T-cell (primary cell): ENCODE results near the gene APBB2. TPM values are rescaled to one million over a fixed set of nuclear protein-coding genes. Genes with fewer than 3 reads are reported as not detected.

Source experiments
- ATAC-seq, 4 experiments: fragments of 200-7000 bp in 3 of 4; fragments of 150-1000 bp in 1 of 4; cut with Tn5 transposase; replicated peaks in 1 of 4; 1 replicate in 3 of 4; 2 replicates in 1 of 4; pipeline ENCODE4 v1.10.0; 2021; ENCODE audit warnings: moderate library complexity in 3 of 4, mild to moderate bottlenecking in 2 of 4, moderate number of reproducible peaks in 1 of 4
- CTCF ChIA-PET, 2 donors: fragments of 300-600 bp; sonication (Branson Sonifier 250); formaldehyde crosslinking; loops; one replicate each; lab custom pipeline; 2022; ENCODE audit warnings: antibody characterized with exemption in 2 of 2; lab: Charles Lee
- POLR2A ChIA-PET, 2 donors: fragments of 300-600 bp; sonication (Branson Sonifier 250); formaldehyde crosslinking; loops; one replicate each; lab custom pipeline; 2022; ENCODE audit warnings: antibody characterized with exemption in 2 of 2; lab: Charles Lee
- DNase-seq, 35 experiments: peaks; one replicate each; pipeline versions ENCODE4 v3.0.0 to v3.0.0-alpha.2; 2013 to 2023
- H3K27ac ChIP-seq: one replicate; pipeline ENCODE4 v1.5.1; 2013; ENCODE audit warnings: low read length
- H3K27me3 ChIP-seq, 2 experiments: replicated peaks in 1 of 2; 1 replicate in 1 of 2; 2 replicates in 1 of 2; pipeline versions ENCODE4 v1.6.1 to v1.7.0; 2013; ENCODE audit warnings: low read length in 1 of 2, mixed read lengths in 1 of 2; ENCODE audit not compliant: control insufficient read depth in 2 of 2, insufficient read depth in 2 of 2; ENCODE audit errors: extremely low read depth in 1 of 2
- H3K36me3 ChIP-seq, 2 donors: 1 replicate in 1 of 2; 2 replicates in 1 of 2; pipeline versions ENCODE4 v1.6.1 to v1.7.0; 2013; ENCODE audit warnings: low read length in 1 of 2; ENCODE audit not compliant: control insufficient read depth in 2 of 2, insufficient read depth in 1 of 2; ENCODE audit errors: extremely low read depth in 1 of 2
- H3K4me1 ChIP-seq, 2 experiments: 1 replicate in 1 of 2; 2 replicates in 1 of 2; pipeline versions ENCODE4 v1.6.1 to v1.7.0; 2013; ENCODE audit warnings: low read length in 2 of 2, mixed read lengths in 1 of 2; ENCODE audit not compliant: insufficient read depth in 2 of 2, control insufficient read depth in 1 of 2; ENCODE audit errors: extremely low read depth in 1 of 2
- H3K4me3 ChIP-seq, 2 donors: 1 replicate in 1 of 2; 2 replicates in 1 of 2; pipeline versions ENCODE4 v1.5.1 to v1.7.0; 2013; ENCODE audit warnings: mild to moderate bottlenecking in 2 of 2, low read length in 1 of 2, moderate library complexity in 1 of 2; ENCODE audit not compliant: control insufficient read depth in 1 of 2; ENCODE audit errors: extremely low read depth in 1 of 2
- H3K9me3 ChIP-seq: 2 replicates; pipeline ENCODE4 v1.7.0; 2013
- H3K27ac Mint-ChIP-seq, 2 donors: one replicate each; pipeline ENCODE4 v1.8.0; 2020 to 2021; ENCODE audit warnings: mild to moderate bottlenecking in 2 of 2, mixed read lengths in 2 of 2
- H3K27me3 Mint-ChIP-seq, 2 donors: one replicate each; pipeline ENCODE4 v1.8.0; 2021 to 2022; ENCODE audit warnings: mixed read lengths in 2 of 2
- H3K36me3 Mint-ChIP-seq: one replicate; pipeline ENCODE4 v1.8.0; 2021; ENCODE audit warnings: mixed read lengths
- H3K4me1 Mint-ChIP-seq, 3 donors: one replicate each; pipeline ENCODE4 v1.8.0; 2020 to 2022; ENCODE audit warnings: mixed read lengths in 3 of 3, mild to moderate bottlenecking in 1 of 3
- H3K4me3 Mint-ChIP-seq, 3 donors: one replicate each; pipeline ENCODE4 v1.8.0; 2020 to 2022; ENCODE audit warnings: mild to moderate bottlenecking in 3 of 3, mixed read lengths in 3 of 3, moderate library complexity in 3 of 3
- H3K9me3 Mint-ChIP-seq, 3 donors: one replicate each; pipeline ENCODE4 v1.8.0; 2020 to 2022; ENCODE audit warnings: mixed read lengths in 3 of 3
- WGBS: methylation state at CpG from one replicate; pipeline ENCODE4 v1.1.5; 2013; ENCODE audit warnings: missing lambda C conversion rate; ENCODE audit not compliant: insufficient coverage; 5-methylcytosine and 5-hydroxymethylcytosine counted together
- total RNA-seq, 35 experiments: library from RNA in 6 of 35; stranded (reverse) in 6 of 35; fragments of 120-200 nt in 1 of 35; gene quantifications; one replicate each; pipeline versions ENCODE4 v1.2.1 to v1.2.4 and lab custom pipeline; 2013 to 2026

Gene APBB2
- total RNA-seq, 5 donors from 2014 or later (not counting 1 experiment from before 2014, with no cell fraction given): 0.23 to 1.6 (median 0.70) TPM

DNA sequence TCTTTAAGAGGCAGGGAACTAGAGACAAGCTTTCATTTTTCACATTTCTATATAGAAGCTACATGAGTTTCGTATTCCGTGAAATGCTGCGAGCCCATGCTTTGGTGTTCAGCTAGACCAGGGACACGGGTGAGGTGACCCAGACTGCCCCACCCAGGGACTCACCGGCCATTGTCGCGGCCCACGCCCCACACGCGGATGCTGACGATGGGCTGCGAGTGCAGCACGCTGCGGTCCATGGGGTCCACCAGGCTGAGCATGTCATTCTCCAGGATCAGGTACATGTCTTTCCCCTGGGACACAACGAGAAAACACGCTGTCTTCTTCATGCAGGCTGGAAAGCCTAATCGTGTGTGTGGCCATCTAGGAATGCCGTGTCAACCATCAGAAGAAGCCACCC, 324.1 kb downstream of the APBB2 start:
- H3K27ac Mint-ChIP-seq: no peak overlapping the region
- ChIA-PET CTCF (no interaction called here), POLR2A (no interaction called here)
- peaks cover 0 to 4% of the 10 kb centered on the region in 2 experiments for H3K27me3 ChIP-seq
- WGBS: 89% methylated on average over 18 of the region's 18 CpGs
- no peak for DNase-seq
- no peak for ATAC-seq
- H3K4me3 ChIP-seq: no peak overlapping the region
- no peak overlapping the region for H3K27ac ChIP-seq
- H3K4me3 Mint-ChIP-seq: no peak overlapping the region
- no peaks in the 10 kb centered on the region for H3K4me1 Mint-ChIP-seq
- no peaks in the 10 kb centered on the region for H3K9me3 Mint-ChIP-seq
- H3K9me3 ChIP-seq: no peaks in the 10 kb centered on the region
- H3K36me3 ChIP-seq: no peaks in the 10 kb centered on the region
- peaks cover 0 to 5% of the 10 kb centered on the region in 2 donors for H3K27me3 Mint-ChIP-seq
- no peaks in the 10 kb centered on the region for H3K4me1 ChIP-seq
- no peaks in the 10 kb centered on the region for H3K36me3 Mint-ChIP-seq

GRCh38 chr4:40888933-40889332, 325.4 kb downstream of the APBB2 start:
- H3K36me3 ChIP-seq: no peaks in the 10 kb centered on the region
- H3K36me3 Mint-ChIP-seq: no peaks in the 10 kb centered on the region
- H3K9me3 Mint-ChIP-seq: no peaks in the 10 kb centered on the region
- POLR2A ChIA-PET: no interaction called here
- H3K4me1 Mint-ChIP-seq: no peaks in the 10 kb centered on the region
- H3K27me3 Mint-ChIP-seq: peaks cover 3 to 8% of the 10 kb centered on the region in 2 donors
- CTCF ChIA-PET: interaction anchor here (0.5 to 1.0 kb wide), 5 partner anchors 8 to 107 kb away, joined by 3 to 6 read pairs (median 4); no protein-coding TSS in a partner anchor
- H3K9me3 ChIP-seq: no peaks in the 10 kb centered on the region
- H3K4me3 ChIP-seq: no peak overlapping the region
- H3K27me3 ChIP-seq: peaks cover 0 to 4% of the 10 kb centered on the region in 2 experiments
- no peak overlapping the region for H3K27ac ChIP-seq
- WGBS: 92% methylated on average over 5 of the region's 5 CpGs
- ATAC-seq (no peak), DNase-seq (no peak)
- no peak overlapping the region for H3K27ac Mint-ChIP-seq
- H3K4me1 ChIP-seq: no peaks in the 10 kb centered on the region
- H3K4me3 Mint-ChIP-seq: no peak overlapping the region

DNA sequence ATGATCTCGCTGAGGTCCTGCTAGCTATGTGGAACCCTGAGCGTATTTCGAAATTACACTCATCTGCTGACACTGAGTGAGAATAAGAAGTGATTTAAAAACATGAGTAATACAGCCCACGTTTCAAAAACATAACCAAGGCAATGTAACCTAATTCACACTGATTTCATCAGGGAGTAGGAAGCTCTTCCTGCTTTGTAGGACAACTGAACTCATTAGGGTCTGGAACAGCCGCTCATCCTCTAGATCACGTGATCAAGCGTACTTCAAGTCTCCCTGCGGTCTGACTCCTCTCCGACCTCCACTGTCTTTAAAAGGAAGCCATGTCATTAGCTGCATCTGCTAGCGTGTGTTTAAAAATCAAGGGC, 326.6 kb downstream of the APBB2 start:
- H3K4me3 Mint-ChIP-seq: no peak overlapping the region
- ATAC-seq (no peak), DNase-seq (no peak)
- Histone ChIP-seq H3K4me1 (no peaks in the 10 kb centered on the region), H3K27me3 (peaks cover 0 to 7% of the 10 kb centered on the region in 2 experiments), H3K9me3 (no peaks in the 10 kb centered on the region), H3K4me3 (no peak overlapping the region), H3K36me3 (no peaks in the 10 kb centered on the region), H3K27ac (no peak overlapping the region)
- no peaks in the 10 kb centered on the region for H3K9me3 Mint-ChIP-seq
- H3K4me1 Mint-ChIP-seq: no peaks in the 10 kb centered on the region
- ChIA-PET CTCF (interaction anchor here in 1 of 2 donors (0.5 kb wide), 1 partner anchor 13 kb away, joined by 7 read pairs; no protein-coding TSS in a partner anchor), POLR2A (no interaction called here)
- H3K27me3 Mint-ChIP-seq: peaks cover 7 to 13% of the 10 kb centered on the region in 2 donors
- H3K36me3 Mint-ChIP-seq: no peaks in the 10 kb centered on the region
- no peak overlapping the region for H3K27ac Mint-ChIP-seq
- 84% methylated on average over 6 of the region's 10 CpGs for WGBS

DNA sequence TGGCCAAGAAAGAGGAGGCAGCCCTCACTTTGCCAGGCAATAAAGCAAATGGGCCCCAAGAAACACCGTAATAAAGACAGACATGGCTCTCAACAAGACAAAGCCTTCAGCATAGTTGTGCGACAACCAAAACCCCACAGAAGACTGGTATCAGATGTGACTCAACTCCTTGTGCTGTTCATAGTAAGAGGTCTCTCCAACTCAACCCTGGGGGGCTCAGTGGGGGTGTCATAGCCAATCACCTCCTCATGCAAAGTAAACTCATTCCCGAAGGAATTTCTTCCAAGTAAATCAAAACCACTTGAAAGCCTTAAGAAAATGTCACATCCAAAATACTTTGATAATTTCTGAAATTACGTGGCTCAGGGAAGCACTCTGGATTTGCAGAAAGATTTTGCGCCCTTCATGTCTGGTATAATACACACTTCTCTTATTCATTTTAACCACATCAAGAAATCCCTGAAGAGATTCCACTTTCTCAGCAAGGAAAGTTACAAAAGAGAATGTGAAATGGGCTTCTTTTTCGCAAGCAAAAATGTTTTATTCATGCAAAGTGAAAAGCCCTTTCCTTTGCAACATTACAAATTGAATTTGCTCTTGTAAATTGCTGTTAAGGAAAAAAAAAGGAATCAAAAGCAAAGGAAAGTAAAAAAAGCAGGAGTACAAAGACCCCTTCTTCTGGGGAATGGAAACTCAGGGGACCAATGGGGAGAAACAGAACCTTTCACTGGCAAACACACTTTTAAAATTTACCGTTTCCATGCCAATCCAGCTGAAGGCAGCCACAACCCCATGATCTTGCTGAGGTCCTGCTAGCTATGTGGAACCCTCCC, 327.2 kb downstream of the APBB2 start:
- Histone ChIP-seq H3K4me1 (no peaks in the 10 kb centered on the region), H3K9me3 (no peaks in the 10 kb centered on the region), H3K27ac (no peak overlapping the region), H3K4me3 (no peak overlapping the region), H3K27me3 (peaks cover 0 to 13% of the 10 kb centered on the region in 2 experiments), H3K36me3 (no peaks in the 10 kb centered on the region)
- H3K4me1 Mint-ChIP-seq: no peaks in the 10 kb centered on the region
- DNase-seq: no peak
- CTCF ChIA-PET: interaction anchor here in 1 of 2 donors (0.5 kb wide), 1 partner anchor 31 kb away, joined by 5 read pairs; no protein-coding TSS in a partner anchor
- no peak for ATAC-seq
- H3K27me3 Mint-ChIP-seq: peaks cover 13 to 19% of the 10 kb centered on the region in 2 donors
- no peak overlapping the region for H3K27ac Mint-ChIP-seq
- H3K36me3 Mint-ChIP-seq: no peaks in the 10 kb centered on the region
- WGBS: 100% methylated on average over 1 of the region's 7 CpGs
- no peaks in the 10 kb centered on the region for H3K9me3 Mint-ChIP-seq
- H3K4me3 Mint-ChIP-seq: no peak overlapping the region
- POLR2A ChIA-PET: no interaction called here

- Mint-ChIP-seq H3K27me3 (peaks cover 22 to 38% of the 10 kb centered on the region in 2 donors), H3K4me1 (no peaks in the 10 kb centered on the region), H3K9me3 (no peaks in the 10 kb centered on the region), H3K27ac (no peak overlapping the region), H3K36me3 (no peaks in the 10 kb centered on the region), H3K4me3 (no peak overlapping the region)
- H3K27ac ChIP-seq: no peak overlapping the region
- peaks cover 0 to 24% of the 10 kb centered on the region in 2 experiments for H3K27me3 ChIP-seq
- WGBS: 80% methylated on average over 2 of the region's 4 CpGs
- no peaks in the 10 kb centered on the region for H3K4me1 ChIP-seq
- DNase-seq (no peak), ATAC-seq (no peak)
- no peak overlapping the region for H3K4me3 ChIP-seq
- ChIA-PET CTCF (interaction anchor here in 1 of 2 donors (1.0 kb wide), 1 partner anchor 13 kb away, joined by 3 read pairs; no protein-coding TSS in a partner anchor), POLR2A (no interaction called here)
- H3K36me3 ChIP-seq: no peaks in the 10 kb centered on the region
- no peaks in the 10 kb centered on the region for H3K9me3 ChIP-seq
These were observed 332.5 kb downstream of the APBB2 start for GRCh38 chr4:40881851-40882250.

DNA sequence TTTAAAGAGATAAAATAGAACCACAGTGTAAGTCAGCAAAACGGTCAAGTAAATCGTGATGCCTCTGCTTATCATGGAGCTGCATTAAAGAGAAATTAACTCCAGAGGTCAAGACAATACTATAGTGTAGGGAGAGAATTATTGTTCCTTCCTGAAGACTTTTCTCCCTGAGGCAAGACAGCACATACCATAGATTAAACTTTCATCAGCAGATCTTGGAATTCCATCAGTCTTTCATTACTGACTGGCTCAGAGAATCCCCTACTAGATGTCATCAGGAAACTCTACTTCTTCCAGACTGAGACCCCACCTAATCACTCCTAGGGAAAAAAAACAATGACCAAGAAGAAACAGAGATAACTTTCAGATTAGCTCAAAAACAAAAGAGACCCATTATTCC, 333.2 kb downstream of the APBB2 start:
- ATAC-seq (no peak), DNase-seq (no peak)
- Histone ChIP-seq H3K27me3 (peaks cover 0 to 20% of the 10 kb centered on the region in 2 experiments), H3K36me3 (no peaks in the 10 kb centered on the region), H3K27ac (no peak overlapping the region), H3K9me3 (no peaks in the 10 kb centered on the region), H3K4me3 (no peak overlapping the region), H3K4me1 (no peaks in the 10 kb centered on the region)
- Mint-ChIP-seq H3K4me3 (no peak overlapping the region), H3K27me3 (peaks cover 22 to 40% of the 10 kb centered on the region in 2 donors), H3K36me3 (no peaks in the 10 kb centered on the region), H3K9me3 (no peaks in the 10 kb centered on the region), H3K27ac (no peak overlapping the region), H3K4me1 (no peaks in the 10 kb centered on the region)
- POLR2A ChIA-PET: no interaction called here
- WGBS: no CpG with 5 or more reads among the region's 2 CpGs
- CTCF ChIA-PET: no interaction called here
